ENCODE results near the gene HYAL2.

The HYAL2 gene

GRCh38 chr3:50298836-50299637 is 23.5 kb downstream of the HYAL2 start, which contains the start of the genes HYAL3 and NAA80:
HYAL3 (minus strand) TSS chr3:50299405; CDS start chr3:50295602, 3,803 bp downstream.
NAA80 (minus strand) TSS chr3:50299405; CDS start chr3:50297463, 1,942 bp downstream.
- peak; percentile 13 for TF ChIP-seq CTCF (IDR thresholded peaks at IDR 0.05)
- Histone ChIP-seq H3K4me3 (peak within 1 kb of the TSS; percentile 74), H3K27ac (peak within 1 kb of the TSS; percentile 91 to 92)
- DNase-seq (ENCODE audit: low spot score) = peak; percentile 100

GRCh38 chr3:50297896-50298725 is 24.4 kb downstream of the HYAL2 start:
- TF ChIP-seq CTCF (IDR thresholded peaks at IDR 0.05) = no peak
- peak overlapping the region; percentile 91 to 92 for H3K27ac ChIP-seq
- DNase-seq (ENCODE audit: low spot score) = peak; percentile 77
- peak overlapping the region; percentile 74 for H3K4me3 ChIP-seq

- no peak for DNase-seq (ENCODE audit: low spot score)
Measured at GRCh38 chr3:50297384-50297775, 25.2 kb downstream of the HYAL2 start.

GRCh38 chr3:50296721-50297383 is 25.7 kb downstream of the HYAL2 start:
- no peak overlapping the region for H3K4me3 ChIP-seq
- no peak overlapping the region for H3K27ac ChIP-seq
- no peak for TF ChIP-seq CTCF (IDR thresholded peaks at IDR 0.05)
- peak; percentile 75 for DNase-seq (ENCODE audit: low spot score)

More at GRCh38 chr3:50297384-50297775, 25.2 kb downstream of the HYAL2 start:
- no peak for TF ChIP-seq CTCF (IDR thresholded peaks at IDR 0.05)
- Histone ChIP-seq H3K4me3 (no peak overlapping the region), H3K27ac (no peak overlapping the region)

- DNase-seq (ENCODE audit: low spot score) = peak; percentile 68
- no peak for TF ChIP-seq CTCF (IDR thresholded peaks at IDR 0.05)
- Histone ChIP-seq H3K27ac (no peak overlapping the region), H3K4me3 (no peak overlapping the region)
Measured at GRCh38 chr3:50295553-50296431, 26.8 kb downstream of the HYAL2 start.

All from coronary artery (tissue), 2 donors.